CD4-positive, alpha-beta T cell treated with Interleukin-10 for 1 hour (primary cell): ENCODE data around the gene GZMB.
"Not testable (repeated sequence)": the region's sequence is repeated elsewhere in the genome, so short reads cannot be mapped to it uniquely, and the experiment has no call there.

Source experiments
- DNase-seq: peaks from one replicate; pipeline ENCODE4 v3.0.0-alpha.2; 2020

The GZMB gene

DNA sequence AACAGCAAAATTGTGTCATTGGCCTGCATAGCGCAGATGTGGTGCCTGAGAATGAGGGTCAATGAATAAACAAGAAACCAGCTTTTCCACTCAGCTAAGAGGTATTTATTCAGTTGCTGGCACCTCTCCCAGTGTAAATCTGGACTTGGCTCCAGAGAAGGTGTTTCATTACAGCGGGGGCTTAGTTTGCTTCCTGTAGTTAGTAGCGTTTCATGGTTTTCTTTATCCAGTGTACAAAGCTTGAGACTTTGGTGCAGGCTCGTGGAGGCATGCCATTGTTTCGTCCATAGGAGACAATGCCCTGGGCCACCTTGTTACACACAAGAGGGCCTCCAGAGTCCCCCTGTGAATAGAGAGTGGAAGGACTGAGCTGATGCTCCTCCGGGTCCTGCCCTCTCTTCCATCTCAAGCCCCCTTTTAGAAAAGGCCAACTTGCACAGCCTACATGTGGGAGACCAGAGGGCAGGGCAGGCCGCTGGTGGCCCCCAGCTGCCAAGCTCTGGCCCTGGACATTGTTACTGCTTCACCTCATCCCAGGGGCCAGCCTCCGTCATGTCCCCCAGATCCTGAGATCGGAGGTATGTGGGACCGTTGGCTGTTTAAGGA is 3.0 kb downstream of the GZMB start:
- no peak for DNase-seq

GRCh38 chr14:24630087-24630871 is 3.7 kb downstream of the GZMB start:
- DNase-seq, result no peak

DNA sequence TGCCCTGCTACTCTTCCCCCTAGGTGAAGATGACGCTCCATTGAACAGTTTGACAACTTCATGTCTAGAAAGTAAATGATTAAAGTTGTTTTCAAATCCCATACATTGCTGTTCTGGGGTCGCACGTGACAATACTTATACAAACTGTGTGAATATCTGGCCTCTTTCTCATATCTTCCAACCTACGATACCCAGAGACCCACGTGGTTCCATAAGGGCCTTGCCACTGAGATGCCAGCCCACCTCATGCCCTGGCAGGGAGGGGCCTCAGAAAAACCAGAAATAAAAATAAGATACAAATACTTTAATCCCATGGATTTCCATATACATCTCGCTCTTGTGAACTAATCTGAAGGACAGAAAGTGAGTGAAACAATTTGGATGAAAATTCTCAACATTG is 4.5 kb downstream of the GZMB start:
- no peak for DNase-seq

DNA sequence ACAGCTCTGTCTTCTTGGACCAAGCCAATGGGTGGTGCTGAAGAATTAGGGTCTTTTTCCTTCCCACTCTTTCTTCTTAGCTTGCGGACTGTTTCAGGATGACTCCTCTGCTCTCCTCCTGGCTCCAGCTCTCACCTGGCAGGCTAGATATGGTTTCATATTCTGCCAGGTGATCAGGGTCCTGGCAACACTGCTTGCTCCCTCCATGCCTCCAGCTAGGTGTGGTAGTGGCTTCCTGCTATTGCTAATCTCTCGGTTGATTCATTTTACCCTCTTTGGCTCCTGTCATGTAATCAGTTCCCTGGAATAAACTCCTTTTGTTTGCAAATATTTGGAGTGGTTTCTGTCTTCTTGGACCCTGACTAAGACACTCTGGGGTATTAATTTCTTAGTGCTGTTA is 20.2 kb downstream of the GZMB start:
- DNase-seq, result no peak

GRCh38 chr14:24613241-24613640 is 20.7 kb downstream of the GZMB start:
- no peak for DNase-seq

DNA sequence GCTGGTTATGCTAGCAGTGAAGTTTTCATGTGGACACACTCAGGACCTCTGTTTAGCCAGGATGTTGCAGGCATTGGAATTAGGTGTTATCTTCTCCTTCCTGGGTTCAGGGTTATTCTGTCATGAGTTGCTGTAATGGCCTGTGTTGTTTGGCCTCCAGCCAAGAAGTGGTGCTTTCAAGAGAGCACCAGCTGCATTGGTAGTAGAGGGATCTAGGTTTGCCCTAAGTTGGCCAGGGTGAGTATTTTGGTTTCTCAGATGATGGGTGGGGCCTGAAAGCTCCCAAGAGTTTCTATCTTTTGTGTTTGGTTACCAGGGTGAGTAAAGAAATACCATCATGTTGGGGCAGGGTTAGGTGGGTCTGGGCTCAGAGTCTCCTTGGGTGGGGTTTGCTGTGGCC is 21.8 kb downstream of the GZMB start:
- peak; percentile 33 for DNase-seq

DNA sequence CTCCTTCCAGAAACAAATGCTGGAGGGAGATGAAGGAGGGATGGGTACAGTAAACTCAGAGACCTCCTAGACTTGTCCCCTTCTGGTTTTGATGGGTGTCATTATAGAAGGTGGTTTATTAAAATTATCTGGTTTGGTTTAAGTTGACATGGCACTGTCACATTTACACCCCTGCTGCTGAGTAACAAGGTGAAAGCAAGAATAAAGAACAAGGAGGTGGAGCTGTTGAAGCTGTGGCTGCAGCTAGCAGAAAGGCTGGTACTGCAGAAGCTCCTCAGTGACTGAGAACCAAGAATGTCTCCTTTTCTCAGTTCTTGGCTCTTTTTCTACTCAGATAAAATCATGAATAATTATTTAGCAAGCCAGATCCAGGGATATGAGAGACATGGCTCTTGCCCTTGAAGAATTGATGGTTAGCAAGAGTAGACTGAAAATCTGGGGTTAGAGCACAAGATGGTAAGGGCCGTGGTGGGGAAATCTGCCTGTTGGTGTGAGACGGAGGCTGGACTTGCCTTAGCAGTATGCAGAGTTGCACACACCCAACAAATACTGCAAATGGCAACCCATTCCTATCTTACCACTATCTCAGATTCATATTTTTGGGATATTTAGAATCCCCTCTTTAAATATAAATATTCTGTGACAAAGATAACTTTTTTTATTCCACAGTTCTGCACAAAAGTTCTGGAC is 24.2 kb downstream of the GZMB start, which contains the start of gene GZMH:
GZMH (minus strand) TSS at position 31 of the 690 bp plus-strand sequence. CDS start 72 bp downstream, outside the sequence.
- DNase-seq, result peak; percentile 47

DNA sequence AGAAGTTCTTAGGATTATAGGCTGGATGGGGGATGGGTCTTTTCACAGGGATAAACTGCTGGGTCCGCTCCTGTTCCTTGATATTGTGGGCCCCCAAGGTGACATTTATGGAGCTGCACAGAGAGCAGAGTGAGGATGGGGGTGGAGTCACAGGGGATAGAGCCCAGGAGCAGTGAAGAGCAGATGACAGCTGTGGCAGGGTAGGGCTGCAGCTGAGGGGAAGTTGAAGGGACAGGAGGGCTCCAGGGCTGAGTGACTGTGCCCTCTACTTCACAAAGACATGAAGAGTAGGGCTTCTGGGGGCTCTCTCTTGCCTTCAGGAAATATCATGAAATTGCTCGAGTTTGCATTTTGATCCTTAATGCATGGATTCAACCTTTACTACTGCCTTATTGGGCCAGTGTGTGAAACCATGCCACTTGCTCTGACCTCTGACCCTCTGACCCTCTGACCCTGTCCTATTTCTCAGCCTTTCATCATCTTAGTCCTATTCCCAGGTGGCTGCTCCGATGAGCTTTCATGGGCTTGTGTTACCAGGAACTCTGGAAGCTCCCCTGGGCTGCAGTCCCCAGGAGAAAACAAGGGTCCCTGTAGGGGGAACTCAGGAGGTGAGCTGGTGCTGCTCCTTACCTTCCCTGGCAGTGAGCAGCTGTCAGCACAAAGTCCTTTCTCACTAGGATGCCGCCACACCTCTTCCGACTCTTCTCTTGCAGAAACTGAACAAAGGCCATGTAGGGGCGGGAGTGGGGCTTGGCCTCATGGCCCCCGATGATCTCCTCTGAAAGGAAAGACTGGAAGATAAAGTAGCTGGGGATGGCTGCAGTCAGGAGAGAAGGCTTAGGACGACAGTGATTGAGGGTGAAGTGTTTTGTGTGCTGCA is 26.1 kb downstream of the GZMB start:
- no peak for DNase-seq

DNA sequence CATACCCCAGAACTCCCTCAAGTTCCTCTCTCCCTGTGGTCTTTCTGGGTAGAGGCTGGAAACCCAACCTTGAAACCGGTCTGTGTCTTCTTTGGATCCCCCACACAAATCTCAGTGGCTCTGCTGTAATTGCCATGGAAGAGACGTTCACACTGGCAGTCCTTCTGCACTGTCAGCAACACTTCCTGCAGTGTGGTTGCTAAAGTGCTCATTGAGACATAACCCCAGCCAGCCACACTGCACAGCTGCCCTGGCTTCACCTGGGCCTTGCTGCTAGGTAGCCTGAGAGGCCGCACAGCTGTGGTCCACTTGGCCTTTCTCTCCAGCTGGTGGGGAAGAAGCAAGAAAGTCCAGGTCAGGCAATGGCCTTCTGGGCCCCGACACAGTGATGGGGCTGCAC is 26.9 kb downstream of the GZMB start:
- peak; percentile 29 for DNase-seq

GRCh38 chr14:24606297-24606696 is 27.7 kb downstream of the GZMB start:
- DNase-seq, result no peak

- DNase-seq, result peak; percentile 73
Observed at GRCh38 chr14:24605435-24606190, 28.4 kb downstream of the GZMB start.

DNA sequence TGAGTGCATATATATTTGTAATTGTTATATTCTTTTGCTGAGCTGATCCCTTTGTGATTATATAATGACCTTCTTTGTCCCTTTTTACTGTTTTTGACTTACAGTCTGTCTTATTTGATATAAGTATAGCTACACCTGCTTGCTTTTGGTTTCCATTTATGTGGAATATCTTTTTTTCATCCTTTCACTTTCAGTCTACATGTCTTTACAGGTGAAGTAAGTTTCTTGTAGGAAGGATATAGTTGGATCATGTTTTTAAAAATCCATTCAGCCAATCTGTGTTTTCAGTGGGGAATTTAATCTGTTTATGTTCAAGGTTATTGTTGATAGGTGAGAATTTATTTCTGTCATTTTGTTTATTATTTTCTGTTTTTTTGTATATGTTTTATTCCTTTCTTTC is 36.6 kb downstream of the GZMB start:
- DNase-seq, result no peak

- DNase-seq, result no peak
Observed at GRCh38 chr14:24595073-24595808, 38.7 kb downstream of the GZMB start.

GRCh38 chr14:24591004-24591403 is 43.0 kb downstream of the GZMB start:
- not testable (repeated sequence) for DNase-seq

DNA sequence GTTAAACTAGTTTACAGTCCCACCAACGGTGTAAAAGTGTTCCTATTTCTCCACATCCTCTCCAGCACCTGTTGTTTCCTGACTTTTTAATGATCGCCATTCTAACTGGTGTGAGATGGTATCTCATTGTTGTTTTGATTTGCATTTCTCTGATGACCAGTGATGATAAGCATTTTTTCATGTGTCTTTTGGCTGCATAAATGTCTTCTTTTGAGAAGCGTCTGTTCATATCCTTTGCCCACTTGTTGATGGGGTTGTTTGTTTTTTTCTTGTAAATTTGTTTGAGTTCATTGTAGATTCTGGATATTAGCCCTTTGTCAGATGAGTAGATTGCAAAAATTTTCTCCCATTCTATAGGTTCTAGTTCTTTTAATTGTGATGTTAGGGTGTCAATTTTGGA is 49.6 kb downstream of the GZMB start:
- not testable (repeated sequence) for DNase-seq
